Measurements from ENCODE around the gene ZPBP2. TPM values are rescaled to one million over a fixed set of nuclear protein-coding genes. Genes with fewer than 3 reads are reported as not detected.

Gene ZPBP2
- total and polyA plus RNA-seq, 11 donors: not detected

DNA sequence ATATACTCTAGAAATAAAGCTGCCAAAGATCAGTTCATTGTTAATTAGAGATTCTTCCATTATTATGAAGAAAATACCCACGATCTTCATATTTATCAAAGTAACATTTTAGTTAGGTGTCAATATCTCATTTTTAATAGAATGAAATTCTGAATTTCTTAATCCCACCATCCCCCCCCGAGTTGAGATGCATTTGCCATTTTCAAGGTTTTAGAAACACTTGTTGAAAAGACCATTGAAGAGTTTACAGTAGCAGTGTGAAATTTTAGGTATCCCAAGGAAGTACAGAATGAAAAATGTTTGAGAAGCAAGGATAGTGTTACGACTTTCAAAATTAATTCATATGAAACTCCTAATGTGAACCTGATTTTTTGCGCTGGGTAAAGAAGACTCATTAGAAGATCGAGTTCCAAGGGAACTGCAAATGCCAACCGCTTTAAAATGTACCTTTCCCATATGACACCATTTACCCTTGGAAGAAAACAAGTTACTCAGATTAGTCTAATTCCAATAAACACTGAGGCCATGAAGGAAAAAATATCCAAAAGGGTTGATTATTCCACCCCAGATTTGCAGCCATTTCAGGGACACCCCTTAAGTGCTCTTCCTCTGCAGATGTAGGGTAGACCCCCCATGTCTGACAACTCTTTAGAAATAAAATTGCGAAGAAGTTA is 4.6 kb upstream of the ZPBP2 start:
- DNase-seq (no peak), ATAC-seq (no peak)
- Histone ChIP-seq H3K9me3 (peaks cover 0 to 8% (median 0%) of the 10 kb centered on the region in 12 donors), H3K27me3 (peaks cover 29 to 97% (median 73%) of the 10 kb centered on the region in 9 donors), H3K4me3 (peak overlapping the region in 4 of 12 donors; percentile 2 to 58 (median 10)), H3K4me1 (peaks cover 0 to 27% (median 5%) of the 10 kb centered on the region in 12 donors), H3K36me3 (no peaks in the 10 kb centered on the region), H3K27ac (peak overlapping the region in 1 of 12 donors; percentile 76)
- TF ChIP-seq POLR2A (IDR thresholded peaks at IDR 0.05): no peak
- WGBS, 4 donors: 54 to 73% (median 63%) methylated on average over 7 of the region's 7 CpGs
- intact Hi-C loops (cut with DNase I): loop anchor here in 1 of 10 donors (10.0 kb wide), 1 partner anchor 61 kb away; the partner anchor contains the start of genes LRRC3C and ORMDL3

DNA sequence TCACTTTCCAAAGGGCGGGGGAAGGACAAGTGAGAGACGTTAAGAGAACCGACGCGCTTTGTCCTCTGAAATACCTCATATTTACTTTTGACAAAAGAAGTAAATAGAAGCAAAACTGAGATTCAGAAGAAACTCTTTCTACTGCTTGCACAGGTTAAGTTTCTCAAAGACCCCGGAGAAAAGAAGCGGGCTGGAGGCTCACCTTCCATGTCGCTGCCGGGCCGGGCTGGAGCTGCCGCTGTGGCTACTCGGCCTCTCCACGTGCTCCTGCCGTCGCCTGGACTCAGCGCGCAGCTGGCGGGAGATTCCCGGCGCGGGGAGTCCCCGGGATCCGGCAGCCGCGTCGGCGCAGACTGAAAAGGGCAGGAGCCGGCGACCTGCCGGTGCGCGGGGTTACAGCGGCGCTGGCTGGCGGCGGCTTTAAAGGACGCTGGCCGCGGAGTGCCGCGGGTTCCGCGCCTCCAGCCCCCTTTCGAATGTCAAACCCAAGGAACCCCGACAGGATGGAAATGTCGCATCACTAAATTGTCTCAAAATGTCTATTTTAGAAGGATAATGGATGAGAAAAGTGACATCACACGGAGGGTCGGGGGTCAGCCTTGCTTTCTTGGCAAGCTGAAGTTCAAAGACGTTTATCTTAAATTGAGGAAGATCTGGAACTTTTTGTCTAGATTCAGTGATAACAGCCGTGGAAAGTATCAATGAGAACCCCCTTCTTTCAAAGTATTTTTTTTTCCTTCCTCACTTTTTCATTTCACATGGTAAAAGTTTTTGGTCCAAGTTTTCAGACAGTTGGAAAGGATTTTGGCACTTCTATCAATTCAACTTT is 3.9 kb upstream of the ZPBP2 start, which contains the start of gene IKZF3:
IKZF3 (minus strand) TSS at position 395 of the 829 bp plus-strand sequence; CDS start at position 209, 186 bp downstream.
- no peaks in the 10 kb centered on the region for H3K36me3 ChIP-seq
- DNase-seq (peak; percentile 28 to 79 (median 45)), ATAC-seq (peak in 3 of 4 donors; percentile 79 to 91 (median 84))
- H3K4me1 ChIP-seq: peaks cover 0 to 27% (median 5%) of the 10 kb centered on the region in 12 donors
- TF ChIP-seq, protein P1, sequence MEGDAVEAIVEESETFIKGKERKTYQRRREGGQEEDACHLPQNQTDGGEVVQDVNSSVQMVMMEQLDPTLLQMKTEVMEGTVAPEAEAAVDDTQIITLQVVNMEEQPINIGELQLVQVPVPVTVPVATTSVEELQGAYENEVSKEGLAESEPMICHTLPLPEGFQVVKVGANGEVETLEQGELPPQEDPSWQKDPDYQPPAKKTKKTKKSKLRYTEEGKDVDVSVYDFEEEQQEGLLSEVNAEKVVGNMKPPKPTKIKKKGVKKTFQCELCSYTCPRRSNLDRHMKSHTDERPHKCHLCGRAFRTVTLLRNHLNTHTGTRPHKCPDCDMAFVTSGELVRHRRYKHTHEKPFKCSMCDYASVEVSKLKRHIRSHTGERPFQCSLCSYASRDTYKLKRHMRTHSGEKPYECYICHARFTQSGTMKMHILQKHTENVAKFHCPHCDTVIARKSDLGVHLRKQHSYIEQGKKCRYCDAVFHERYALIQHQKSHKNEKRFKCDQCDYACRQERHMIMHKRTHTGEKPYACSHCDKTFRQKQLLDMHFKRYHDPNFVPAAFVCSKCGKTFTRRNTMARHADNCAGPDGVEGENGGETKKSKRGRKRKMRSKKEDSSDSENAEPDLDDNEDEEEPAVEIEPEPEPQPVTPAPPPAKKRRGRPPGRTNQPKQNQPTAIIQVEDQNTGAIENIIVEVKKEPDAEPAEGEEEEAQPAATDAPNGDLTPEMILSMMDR (IDR thresholded peaks at IDR 0.05): peak in 5 of 12 donors; percentile 12 to 33 (median 25)
- no peak for TF ChIP-seq POLR2A (IDR thresholded peaks at IDR 0.05)
- peaks cover 32 to 98% (median 78%) of the 10 kb centered on the region in 9 donors for H3K27me3 ChIP-seq
- H3K4me3 ChIP-seq: peak within 1 kb of the TSS in 8 of 12 donors; percentile 1 to 58 (median 10)
- 3 to 6% (median 3%) methylated on average over 46 to 50 of the region's 50 CpGs for WGBS, 4 donors
- peaks cover 0 to 8% (median 0%) of the 10 kb centered on the region in 12 donors for H3K9me3 ChIP-seq
- intact Hi-C loops (cut with DNase I): loop anchor here in 1 of 10 donors (10.0 kb wide), 1 partner anchor 61 kb away; the partner anchor contains the start of genes LRRC3C and ORMDL3
- H3K27ac ChIP-seq: peak within 1 kb of the TSS in 1 of 12 donors; percentile 76

DNA sequence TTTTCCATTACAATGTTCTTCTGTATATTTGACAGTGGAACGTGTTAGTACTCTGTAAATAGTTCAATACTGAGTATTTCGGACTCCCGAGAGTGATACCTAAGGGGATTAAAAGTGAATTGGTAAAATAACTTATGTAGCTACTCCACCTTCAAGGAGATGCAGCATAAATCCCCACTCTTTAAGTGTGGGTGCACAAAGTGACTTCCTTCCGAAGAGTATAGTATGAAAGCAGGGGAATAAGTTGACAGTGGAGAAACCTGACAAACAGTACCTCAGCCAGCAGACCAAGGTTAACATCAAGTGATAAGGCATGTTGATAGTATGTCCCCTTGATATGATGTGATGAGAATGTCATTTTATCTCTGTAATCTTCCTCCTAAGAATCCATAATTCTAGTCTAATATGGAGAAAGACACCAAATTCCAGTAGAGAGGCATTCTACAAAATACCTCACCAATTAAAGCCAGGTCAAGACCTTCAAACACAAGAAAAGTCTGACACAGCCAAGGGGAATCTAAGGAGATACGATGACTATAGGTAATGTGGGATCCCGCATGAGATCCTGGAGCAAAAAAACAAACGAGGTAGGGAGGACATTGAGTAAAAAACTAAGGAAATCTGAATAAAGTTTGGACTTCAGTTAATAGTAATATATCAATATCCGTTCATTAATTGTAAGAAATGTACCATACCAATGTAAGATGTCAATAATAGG is 1.8 kb upstream of the ZPBP2 start:
- TF ChIP-seq, protein P1 (IDR thresholded peaks at IDR 0.05): no peak
- TF ChIP-seq POLR2A (IDR thresholded peaks at IDR 0.05): no peak
- H3K4me1 ChIP-seq: peaks cover 0 to 27% (median 5%) of the 10 kb centered on the region in 12 donors
- H3K9me3 ChIP-seq: peaks cover 0 to 8% (median 0%) of the 10 kb centered on the region in 12 donors
- WGBS, 4 donors: 87 to 90% (median 88%) methylated on average over 8 of the region's 8 CpGs
- peaks cover 28 to 87% (median 69%) of the 10 kb centered on the region in 9 donors for H3K27me3 ChIP-seq
- intact Hi-C loops (cut with DNase I): loop anchor here in 1 of 10 donors (10.0 kb wide), 1 partner anchor 59 kb away; the partner anchor contains the start of genes LRRC3C and ORMDL3
- H3K36me3 ChIP-seq: no peaks in the 10 kb centered on the region
- DNase-seq: no peak
- H3K27ac ChIP-seq: peak overlapping the region in 1 of 12 donors; percentile 76
- H3K4me3 ChIP-seq: no peak overlapping the region
- ATAC-seq: no peak

All from heart left ventricle (tissue), 16 donors.